Gastrocnemius medialis (tissue), 4 donors: ENCODE data around the gene TIAM2.

Experiments used
- POLR2A ChIP-seq, 2 donors: fragments of 450-650 bp; IDR thresholded peaks; one replicate each; pipeline ENCODE4 v1.6.1; 2017; ENCODE audit warnings: antibody characterized with exemption in 2 of 2, mild to moderate bottlenecking in 2 of 2, moderate library complexity in 2 of 2
- TF ChIP-seq, protein P1 (sequence below), 5 experiments: fragments of 450-650 bp in 3 of 5; fragments of 200-600 bp in 2 of 5; sonication (generic) in 2 of 5; IDR thresholded peaks in 4 of 5; conservative IDR thresholded peaks in 1 of 5; 1 replicate in 4 of 5; 2 replicates in 1 of 5; pipeline ENCODE4 v1.5.1; 2016 to 2019; ENCODE audit warnings: antibody characterized with exemption in 5 of 5, mild to moderate bottlenecking in 3 of 5, moderate library complexity in 3 of 5

DNA sequence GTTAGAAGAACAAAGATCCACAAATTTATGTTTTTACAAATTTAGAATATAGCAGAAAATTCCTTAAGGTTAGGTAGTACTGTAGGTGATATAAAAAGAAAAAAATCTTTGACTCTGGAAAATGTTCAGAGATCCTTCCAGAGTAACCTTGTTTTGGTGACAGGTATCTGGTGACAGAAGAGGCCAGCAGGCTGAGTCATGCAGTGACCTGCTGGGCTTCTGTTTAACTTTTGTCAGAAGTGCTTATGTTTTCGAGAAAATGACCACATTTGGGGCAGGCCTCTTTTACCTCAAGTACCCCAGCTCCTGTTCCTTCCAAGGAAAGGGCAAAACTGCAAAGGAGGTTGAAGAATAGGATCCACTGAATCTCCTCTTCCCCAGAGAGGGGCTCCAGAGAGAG is 258.2 kb downstream of the TIAM2 start:
- TF ChIP-seq, protein P1, sequence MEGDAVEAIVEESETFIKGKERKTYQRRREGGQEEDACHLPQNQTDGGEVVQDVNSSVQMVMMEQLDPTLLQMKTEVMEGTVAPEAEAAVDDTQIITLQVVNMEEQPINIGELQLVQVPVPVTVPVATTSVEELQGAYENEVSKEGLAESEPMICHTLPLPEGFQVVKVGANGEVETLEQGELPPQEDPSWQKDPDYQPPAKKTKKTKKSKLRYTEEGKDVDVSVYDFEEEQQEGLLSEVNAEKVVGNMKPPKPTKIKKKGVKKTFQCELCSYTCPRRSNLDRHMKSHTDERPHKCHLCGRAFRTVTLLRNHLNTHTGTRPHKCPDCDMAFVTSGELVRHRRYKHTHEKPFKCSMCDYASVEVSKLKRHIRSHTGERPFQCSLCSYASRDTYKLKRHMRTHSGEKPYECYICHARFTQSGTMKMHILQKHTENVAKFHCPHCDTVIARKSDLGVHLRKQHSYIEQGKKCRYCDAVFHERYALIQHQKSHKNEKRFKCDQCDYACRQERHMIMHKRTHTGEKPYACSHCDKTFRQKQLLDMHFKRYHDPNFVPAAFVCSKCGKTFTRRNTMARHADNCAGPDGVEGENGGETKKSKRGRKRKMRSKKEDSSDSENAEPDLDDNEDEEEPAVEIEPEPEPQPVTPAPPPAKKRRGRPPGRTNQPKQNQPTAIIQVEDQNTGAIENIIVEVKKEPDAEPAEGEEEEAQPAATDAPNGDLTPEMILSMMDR (IDR thresholded peaks at IDR 0.05 in 4 of 5, conservative IDR thresholded peaks at IDR 0.05 in 1 of 5) = no peak
- TF ChIP-seq POLR2A (IDR thresholded peaks at IDR 0.05) = no peak
